Endodermal cell (in vitro differentiated cells): Measurements from ENCODE around the gene SUSD2. TPM values are rescaled to one million over a fixed set of nuclear protein-coding genes. Genes with fewer than 3 reads are reported as not detected.

Experiments
- DNase-seq: peaks from one replicate; pipeline ENCODE4 v3.0.0-alpha.2; 2017
- H3K27ac ChIP-seq: 2 replicates; pipeline ENCODE4 v1.5.1; 2013; ENCODE audit warnings: mild to moderate bottlenecking, low read depth, low read length, moderate library complexity
- H3K27me3 ChIP-seq: 2 replicates; pipeline ENCODE4 v1.6.1; 2013; ENCODE audit warnings: mild to moderate bottlenecking, low read length, moderate library complexity; ENCODE audit not compliant: insufficient read depth, control insufficient read depth, poor library complexity, severe bottlenecking
- H3K36me3 ChIP-seq: 2 replicates; pipeline ENCODE4 v1.7.0; 2013; ENCODE audit warnings: mild to moderate bottlenecking, low read length, moderate library complexity; ENCODE audit not compliant: control insufficient read depth, insufficient read depth
- H3K4me1 ChIP-seq: one replicate; pipeline ENCODE4 v1.7.0; 2013; ENCODE audit warnings: low read length; ENCODE audit not compliant: control insufficient read depth, insufficient read depth
- H3K4me3 ChIP-seq: 2 replicates; pipeline ENCODE4 v1.5.1; 2013; ENCODE audit warnings: mild to moderate bottlenecking, low read length, moderate library complexity
- H3K9ac ChIP-seq: 2 replicates; pipeline ENCODE4 v1.6.1; 2013; ENCODE audit warnings: mild to moderate bottlenecking, low read length, moderate library complexity; ENCODE audit not compliant: poor library complexity, severe bottlenecking; ENCODE audit errors: extremely low read depth
- H3K9me3 ChIP-seq: 2 replicates; pipeline ENCODE4 v1.6.1; 2013; ENCODE audit warnings: mild to moderate bottlenecking, low read length, moderate library complexity; ENCODE audit not compliant: control insufficient read depth
- H3K27ac Mint-ChIP-seq: 2 replicates; pipeline ENCODE4 v1.8.0; 2020; ENCODE audit warnings: mixed read lengths
- H3K27me3 Mint-ChIP-seq: 2 replicates; pipeline ENCODE4 v1.8.0; 2021; ENCODE audit warnings: mild to moderate bottlenecking, mixed read lengths; ENCODE audit not compliant: insufficient read depth
- H3K36me3 Mint-ChIP-seq: 2 replicates; pipeline ENCODE4 v1.8.0; 2020; ENCODE audit warnings: low read depth, mixed read lengths
- H3K4me1 Mint-ChIP-seq: 2 replicates; pipeline ENCODE4 v1.8.0; 2020; ENCODE audit warnings: mixed read lengths
- H3K4me3 Mint-ChIP-seq: 2 replicates; pipeline ENCODE4 v1.8.0; 2020; ENCODE audit warnings: mild to moderate bottlenecking, moderate library complexity, mixed read lengths
- H3K9me3 Mint-ChIP-seq: 2 replicates; pipeline ENCODE4 v1.8.0; 2020; ENCODE audit warnings: mild to moderate bottlenecking, mixed read lengths
- CTCF ChIP-seq: fragments of 200-600 bp; sonication (generic); conservative IDR thresholded peaks from 2 replicates; pipeline ENCODE4 v1.5.0; 2021; ENCODE audit warnings: antibody characterized with exemption, mild to moderate bottlenecking
- WGBS, 2 experiments: methylation state at CpG; one replicate each; pipeline versions ENCODE4 v1.1.5 to v1.1.7; 2013; ENCODE audit warnings: missing lambda C conversion rate in 2 of 2, mixed read lengths in 1 of 2; ENCODE audit not compliant: insufficient coverage in 1 of 2, insufficient read length in 1 of 2; 5-methylcytosine and 5-hydroxymethylcytosine counted together
- total RNA-seq, 2 donors: library from RNA; stranded (reverse); fragmentation: NEBNext Ultra II Directional in 1 of 2; extraction: Animal tissue kit (Norgen Biotek cat#: 25700) in 1 of 2; gene quantifications; 2 replicates in 1 of 2; 3 replicates in 1 of 2; pipeline ENCODE4 v1.2.1, GENCODE V29; 2021

Gene SUSD2
- total RNA-seq, 2 donors from 2014 or later = 0.40 to 1.6 TPM

- Mint-ChIP-seq H3K9me3 (no peaks in the 10 kb centered on the region), H3K4me1 (no peaks in the 10 kb centered on the region), H3K27ac (no peak overlapping the region), H3K36me3 (peaks cover 18% of the 10 kb centered on the region), H3K27me3 (no peaks in the 10 kb centered on the region), H3K4me3 (no peak overlapping the region)
- Histone ChIP-seq H3K36me3 (peaks cover 19% of the 10 kb centered on the region), H3K27me3 (no peaks in the 10 kb centered on the region), H3K9ac (no peak overlapping the region), H3K9me3 (no peaks in the 10 kb centered on the region), H3K4me1 (no peaks in the 10 kb centered on the region), H3K4me3 (no peak overlapping the region), H3K27ac (peak overlapping the region; percentile 34)
- WGBS, 2 experiments = 51 to 68% methylated on average over 6 to 11 of the region's 11 CpGs
- DNase-seq = peak; percentile 95
- peak; percentile 96 for TF ChIP-seq CTCF
Measured at GRCh38 chr22:24175160-24175808, 6.0 kb upstream of the SUSD2 start.

DNA sequence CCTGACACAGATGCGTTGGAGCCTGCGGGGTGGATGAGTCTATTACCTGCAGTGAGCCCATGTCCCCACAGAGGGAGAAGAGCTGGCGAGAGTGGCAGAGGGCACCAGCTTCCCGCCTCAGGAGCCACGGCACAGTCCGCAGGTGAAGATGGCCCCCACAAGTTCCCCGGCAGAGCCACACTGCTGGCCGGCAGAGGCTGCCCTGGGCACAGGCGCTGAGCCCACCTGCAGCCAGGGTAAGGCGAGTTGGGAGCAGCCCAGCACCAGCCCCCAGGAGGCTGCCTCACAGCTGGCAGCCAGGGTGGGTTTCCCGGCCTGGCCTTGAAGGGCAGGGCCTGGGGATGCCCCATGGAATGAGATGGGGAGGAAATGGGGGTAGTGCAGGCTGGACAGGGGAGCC is 5.2 kb upstream of the SUSD2 start:
- no peak for DNase-seq
- H3K4me3 ChIP-seq = no peak overlapping the region
- no peak for TF ChIP-seq CTCF
- no peaks in the 10 kb centered on the region for H3K9me3 ChIP-seq
- WGBS, 2 experiments = 92 to 100% methylated on average over 5 to 11 of the region's 11 CpGs
- no peak overlapping the region for H3K27ac ChIP-seq
- H3K27me3 Mint-ChIP-seq = no peaks in the 10 kb centered on the region
- H3K9ac ChIP-seq = no peak overlapping the region
- H3K4me1 Mint-ChIP-seq = no peaks in the 10 kb centered on the region
- H3K9me3 Mint-ChIP-seq = no peaks in the 10 kb centered on the region
- H3K4me1 ChIP-seq = no peaks in the 10 kb centered on the region
- no peak overlapping the region for H3K27ac Mint-ChIP-seq
- H3K36me3 ChIP-seq = peaks cover 19% of the 10 kb centered on the region
- H3K4me3 Mint-ChIP-seq = no peak overlapping the region
- H3K27me3 ChIP-seq = no peaks in the 10 kb centered on the region
- peaks cover 18% of the 10 kb centered on the region for H3K36me3 Mint-ChIP-seq

DNA sequence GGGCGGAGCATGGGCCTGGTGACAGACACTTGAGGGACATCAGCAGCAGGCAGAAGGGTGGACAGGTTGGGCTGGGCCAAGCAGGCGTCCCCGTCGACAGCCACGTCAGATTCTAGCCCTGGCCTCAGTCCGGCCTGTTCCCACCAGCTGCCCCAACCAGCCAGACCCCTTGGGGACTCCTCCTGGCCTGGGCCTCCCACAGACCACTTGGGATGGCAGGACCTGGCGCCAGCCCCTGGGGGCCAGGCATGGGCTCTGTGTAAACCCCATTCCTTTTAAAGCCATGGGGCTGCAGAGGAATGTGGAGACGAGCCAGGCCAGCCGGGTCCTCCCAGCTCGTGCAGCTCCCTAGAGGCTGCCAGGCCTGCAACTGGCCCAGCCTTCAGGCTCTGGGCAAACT is 4.7 kb upstream of the SUSD2 start:
- H3K4me1 ChIP-seq = no peaks in the 10 kb centered on the region
- Mint-ChIP-seq H3K27me3 (no peaks in the 10 kb centered on the region), H3K36me3 (peaks cover 16% of the 10 kb centered on the region), H3K27ac (no peak overlapping the region), H3K4me1 (no peaks in the 10 kb centered on the region), H3K4me3 (no peak overlapping the region), H3K9me3 (no peaks in the 10 kb centered on the region)
- 95 to 97% methylated on average over 5 to 10 of the region's 10 CpGs for WGBS, 2 experiments
- no peaks in the 10 kb centered on the region for H3K9me3 ChIP-seq
- no peak overlapping the region for H3K4me3 ChIP-seq
- no peak for TF ChIP-seq CTCF
- DNase-seq = no peak
- no peaks in the 10 kb centered on the region for H3K27me3 ChIP-seq
- H3K9ac ChIP-seq = no peak overlapping the region
- H3K36me3 ChIP-seq = peaks cover 19% of the 10 kb centered on the region
- no peak overlapping the region for H3K27ac ChIP-seq
